ENCODE results near the gene IPO8.
"Not testable (repeated sequence)": the region's sequence is repeated elsewhere in the genome, so short reads cannot be mapped to it uniquely, and the experiment has no call there.

Gene IPO8

GRCh38 chr12:30687265-30687986 is 8.2 kb downstream of the IPO8 start:
- no peak for DNase-seq

- no peak for DNase-seq
Observed at GRCh38 chr12:30679241-30679640, 16.4 kb downstream of the IPO8 start.

GRCh38 chr12:30678221-30678620 is 17.4 kb downstream of the IPO8 start:
- no peak for DNase-seq

DNA sequence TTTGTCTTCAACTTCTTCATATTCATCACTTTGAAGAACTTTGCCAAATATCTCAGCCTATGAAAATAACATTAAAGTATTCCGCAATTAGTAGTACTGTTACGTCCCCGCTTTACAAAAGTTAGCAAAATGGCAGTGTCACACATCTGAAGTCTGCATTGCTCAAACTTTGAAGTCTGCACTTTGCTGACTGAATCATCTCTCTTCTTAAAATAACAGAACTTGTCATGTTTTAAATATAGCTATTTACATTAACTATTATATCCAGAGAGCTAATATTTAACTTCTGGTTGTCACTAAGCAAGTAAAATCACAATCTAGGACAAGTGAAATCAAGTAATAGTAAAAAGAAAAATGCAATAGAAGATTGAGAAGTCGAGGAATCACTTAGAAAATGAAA is 34.5 kb downstream of the IPO8 start:
- DNase-seq: no peak

- no peak for DNase-seq
Observed at GRCh38 chr12:30652034-30652696, 43.5 kb downstream of the IPO8 start.

DNA sequence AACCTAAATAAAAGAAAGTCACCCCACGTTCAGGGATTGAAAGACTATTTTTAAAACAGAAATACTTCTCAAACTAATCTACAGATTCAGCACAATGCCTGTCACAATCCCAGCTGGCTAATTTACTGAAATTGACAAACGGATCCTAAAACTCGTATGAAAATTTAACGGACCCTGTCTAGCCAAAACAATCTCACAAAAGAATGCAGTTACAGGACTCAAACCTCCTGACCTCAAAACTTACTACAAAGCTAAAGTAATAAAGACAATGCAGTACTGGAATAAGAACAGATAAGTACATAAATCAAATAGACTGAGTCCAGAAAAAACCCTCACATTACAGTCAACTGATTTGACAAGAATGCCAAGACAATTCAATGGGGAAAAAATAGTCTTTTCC is 48.8 kb downstream of the IPO8 start:
- no peak for DNase-seq

- DNase-seq: no peak
Observed at GRCh38 chr12:30643366-30643765, 52.3 kb downstream of the IPO8 start.

GRCh38 chr12:30640392-30640791 is 55.3 kb downstream of the IPO8 start:
- DNase-seq: no peak

DNA sequence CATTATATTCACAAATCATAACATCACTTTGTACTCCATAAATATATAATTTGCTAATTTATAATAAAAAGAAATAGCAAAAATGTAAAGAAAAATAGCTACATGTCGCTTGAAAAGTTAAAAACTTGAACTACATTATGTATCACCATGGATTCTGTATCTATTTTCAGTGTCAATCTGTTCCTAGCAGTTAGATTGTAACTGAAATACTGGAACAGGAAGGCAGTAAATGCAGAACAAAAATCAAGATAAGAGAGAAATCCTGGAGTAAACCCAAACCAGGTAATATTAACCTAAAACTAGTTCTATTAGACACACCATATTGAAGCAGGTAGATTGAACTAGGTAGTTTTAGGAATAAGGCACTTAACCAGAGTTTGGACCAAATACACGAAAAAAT is 60.3 kb downstream of the IPO8 start:
- DNase-seq: no peak

DNA sequence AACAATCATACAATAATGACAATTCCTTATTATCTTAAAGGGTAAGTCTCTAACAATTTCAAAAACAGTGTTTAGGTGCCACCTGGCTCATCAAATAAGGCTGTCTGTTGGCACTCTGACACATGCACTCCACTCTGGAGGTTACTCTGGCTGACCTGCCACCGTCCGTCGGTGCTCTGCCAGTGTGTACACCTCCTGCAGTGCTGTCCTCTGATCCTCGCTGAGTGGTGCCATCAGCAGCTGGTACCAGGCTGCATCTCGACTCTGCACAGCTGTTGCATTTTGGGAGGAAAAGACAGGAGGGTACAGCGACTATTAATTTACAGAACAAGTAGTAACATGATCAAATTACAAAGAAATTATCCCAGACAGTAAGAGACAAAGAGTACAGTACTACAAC is 63.9 kb downstream of the IPO8 start:
- DNase-seq: no peak

DNA sequence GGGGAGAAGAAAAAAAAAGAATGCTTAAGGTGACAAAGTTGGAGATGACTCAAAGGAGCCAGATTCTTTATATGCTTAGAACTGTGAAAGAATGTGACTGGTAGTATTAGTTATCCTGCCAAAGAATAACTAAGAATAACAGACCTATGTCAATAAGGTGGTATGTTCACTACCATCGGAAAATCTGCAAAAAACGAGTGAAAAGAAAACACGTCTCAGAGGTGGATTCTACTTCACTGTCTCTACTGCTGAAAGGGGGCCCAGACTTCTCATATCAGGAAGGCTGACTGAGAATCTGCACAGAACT is 64.7 kb downstream of the IPO8 start:
- no peak for DNase-seq

GRCh38 chr12:30630076-30630978 is 65.3 kb downstream of the IPO8 start:
- no peak for DNase-seq

DNA sequence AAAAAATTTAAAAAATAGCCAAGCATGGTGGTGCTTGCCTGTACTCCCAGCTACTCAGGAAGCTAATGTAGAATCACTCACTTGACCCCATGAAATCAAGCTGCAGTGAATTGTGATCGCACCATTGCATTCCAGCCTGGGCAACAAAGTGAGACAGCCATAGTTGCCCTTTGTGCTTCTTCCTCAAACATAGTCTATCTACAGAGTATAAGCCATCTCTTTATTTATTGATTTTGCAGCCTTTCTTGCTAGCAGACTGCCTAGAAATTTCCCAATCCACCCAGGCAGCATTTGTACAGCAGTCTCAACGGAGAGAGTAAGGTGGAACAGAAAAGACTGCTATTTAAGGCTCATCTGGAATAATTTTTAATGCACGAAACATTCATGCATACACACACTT is 68.8 kb downstream of the IPO8 start:
- no peak for DNase-seq

DNA sequence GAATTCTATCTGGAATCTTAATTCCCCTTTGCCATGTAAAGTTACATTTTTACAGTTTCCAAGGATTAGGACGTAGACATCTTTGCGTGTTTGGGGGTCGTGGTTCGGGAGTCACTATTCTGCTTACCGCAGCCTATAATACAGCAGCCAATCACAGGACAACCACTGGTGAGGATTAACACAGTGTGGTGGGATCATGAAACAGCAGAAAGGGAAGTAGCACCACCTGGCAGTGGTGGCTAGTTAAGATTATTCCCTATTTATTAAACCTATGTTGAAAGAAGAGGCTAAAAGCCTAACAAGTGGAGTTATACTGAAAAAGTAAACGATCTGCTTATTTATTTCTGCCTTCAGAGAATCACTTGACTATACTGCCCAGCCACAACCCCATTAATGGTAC is 71.7 kb downstream of the IPO8 start:
- no peak for DNase-seq

GRCh38 chr12:30622509-30622908 is 73.2 kb downstream of the IPO8 start:
- DNase-seq: no peak

- DNase-seq: not testable (repeated sequence)
Observed at GRCh38 chr12:30621663-30622241, 73.9 kb downstream of the IPO8 start.

- DNase-seq: no peak
Observed at GRCh38 chr12:30617346-30618016, 78.2 kb downstream of the IPO8 start.

DNA sequence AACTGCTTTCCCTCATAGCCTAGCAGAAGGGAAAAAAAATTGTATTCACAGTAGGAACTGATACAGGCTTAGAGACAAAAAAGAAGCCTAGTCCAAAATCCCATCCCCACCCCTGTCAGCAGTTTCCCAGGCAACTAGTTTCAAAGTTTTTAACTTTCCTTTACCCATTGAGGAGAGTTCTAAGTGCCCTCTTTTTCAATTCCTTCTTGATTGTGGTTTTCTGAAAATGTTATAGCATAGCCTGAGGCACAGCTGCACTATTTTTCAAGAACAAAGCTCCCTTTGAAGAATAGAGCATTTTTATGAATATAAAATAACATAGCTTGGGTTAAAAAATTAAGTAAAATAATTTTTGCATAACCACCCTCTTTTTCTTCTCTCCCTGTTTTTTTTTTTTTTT is 81.6 kb downstream of the IPO8 start:
- DNase-seq: no peak

GRCh38 chr12:30613119-30613830 is 82.4 kb downstream of the IPO8 start:
- no peak for DNase-seq

DNA sequence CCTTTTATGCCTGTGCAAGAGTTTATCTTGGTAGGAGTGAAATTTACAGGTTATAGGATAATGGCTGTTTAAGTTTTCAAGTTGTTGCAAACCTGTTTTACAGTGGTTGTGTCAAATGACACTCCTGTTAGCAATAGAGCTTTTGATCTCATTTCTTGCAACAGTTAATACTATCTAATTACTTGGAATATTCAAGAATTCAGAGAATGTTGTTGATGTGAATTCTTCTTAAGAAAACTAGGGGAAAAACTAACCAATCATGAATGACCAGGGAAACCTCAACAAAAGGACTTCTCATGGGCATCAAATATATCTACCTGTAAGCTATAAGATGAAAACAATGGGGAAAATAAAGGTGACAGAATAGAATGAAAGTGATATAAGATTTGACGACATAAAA is 85.0 kb downstream of the IPO8 start:
- DNase-seq: no peak

DNA sequence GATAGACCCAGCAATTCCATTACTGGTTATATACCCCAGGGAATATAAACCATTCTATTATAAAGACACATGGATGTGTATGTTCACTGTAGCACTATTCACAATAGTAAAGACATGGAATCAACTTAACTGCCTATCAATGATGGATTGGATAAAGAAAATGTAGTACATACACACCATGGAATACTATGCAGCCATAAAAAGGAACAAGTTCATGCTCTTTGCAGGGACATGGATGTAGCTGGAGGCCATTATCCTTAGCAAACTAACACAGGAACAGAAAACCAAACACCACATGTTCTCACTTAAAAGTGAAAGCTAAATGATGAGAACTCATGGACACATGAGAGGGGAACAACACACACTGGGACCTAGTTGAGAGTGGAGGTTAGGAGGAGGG is 85.8 kb downstream of the IPO8 start:
- DNase-seq: not testable (repeated sequence)

GRCh38 chr12:30604302-30604701 is 91.4 kb downstream of the IPO8 start:
- DNase-seq: not testable (repeated sequence)

Measured in stimulated activated naive CD4-positive, alpha-beta T cell (primary cell).